A549 (cell line): Measurements from ENCODE around the gene FAM3A. TPM values are rescaled to one million over a fixed set of nuclear protein-coding genes. Genes with fewer than 3 reads are reported as not detected.
"Not testable (repeated sequence)": the region's sequence is repeated elsewhere in the genome, so short reads cannot be mapped to it uniquely, and the experiment has no call there.

ENCODE experiments used
- ATAC-seq, 2 experiments: fragments of 200-7000 bp in 1 of 2; fragments of >200 bp in 1 of 2; cut with Nextera tagmentation in 1 of 2; cut with Tn5 transposase in 1 of 2; 3 replicates each; pipeline versions ENCODE4 v1.8.0 to v1.9.1; 2018 to 2020; ENCODE audit warnings: mild to moderate bottlenecking in 1 of 2, moderate library complexity in 1 of 2
- CTCF ChIA-PET: fragments of 300-600 bp; sonication (Branson Sonifier 250); formaldehyde crosslinking; extraction: SDS; loops from one replicate; lab custom pipeline; 2021; ENCODE audit warnings: antibody characterized with exemption, inconsistent platforms; lab: Yijun Ruan, JAX
- POLR2A ChIA-PET: fragments of 350-600 bp; formaldehyde crosslinking; extraction: SDS; loops from one replicate; lab custom pipeline; 2021; ENCODE audit warnings: antibody characterized with exemption, inconsistent platforms; lab: Yijun Ruan, JAX
- DNase-seq, 2 experiments: peaks; one replicate each; pipeline versions ENCODE4 v3.0.0 to v3.0.0-alpha.2; 2011 to 2016; ENCODE audit warnings: low read depth in 1 of 2, low spot score in 1 of 2
- FAIRE-seq: peaks from 2 replicates; lab custom pipeline; 2011; peaks lifted over from hg19 to GRCh38; lab: Jason Lieb, UNC
- H3K27ac ChIP-seq, 2 experiments: fragments of >200 bp; sonication (Bioruptor Twin); formaldehyde crosslinking; 3 replicates each; pipeline ENCODE4 v1.5.1; 2016 to 2017
- H3K4me1 ChIP-seq: fragments of >200 bp; sonication (Bioruptor Twin); formaldehyde crosslinking; 3 replicates; pipeline ENCODE4 v1.6.1; 2016
- H3K4me2 ChIP-seq: fragments of >200 bp; sonication (Bioruptor Twin); formaldehyde crosslinking; 3 replicates; pipeline ENCODE4 v1.6.1; 2016
- H3K4me3 ChIP-seq: fragments of >200 bp; sonication (Bioruptor Twin); formaldehyde crosslinking; 3 replicates; pipeline ENCODE4 v1.5.1; 2016
- H3K9me3 ChIP-seq: fragments of >200 bp; sonication (Bioruptor Twin); formaldehyde crosslinking; 3 replicates; pipeline ENCODE4 v1.6.1; 2016
- CBX2 ChIP-seq: fragments of 200-600 bp; sonication (generic); IDR thresholded peaks from 2 replicates; pipeline ENCODE4 v1.6.1; 2016; ENCODE audit warnings: low read depth, mild to moderate bottlenecking, borderline replicate concordance
- CEBPB ChIP-seq, 2 experiments: fragments of >200 bp in 1 of 2; sonication (Bioruptor Twin) in 1 of 2; formaldehyde crosslinking in 1 of 2; IDR thresholded peaks; 2 replicates each; pipeline ENCODE4 v1.6.1; 2012 to 2016
- CHD2 ChIP-seq: fragments of 150-350 bp; IDR thresholded peaks from 2 replicates; pipeline ENCODE4 v1.6.1; 2014; ENCODE audit warnings: low read length; ENCODE audit not compliant: partially characterized antibody
- CHD4 ChIP-seq: fragments of 200-600 bp; sonication (generic); IDR thresholded peaks from 2 replicates; pipeline ENCODE4 v1.6.1; 2016; ENCODE audit warnings: antibody characterized with exemption, mild to moderate bottlenecking, borderline replicate concordance
- FOXS1 ChIP-seq: fragments of 250-450 bp; sonication (Bioruptor Pico); IDR thresholded peaks from 2 replicates; pipeline ENCODE4 v1.5.0; 2020; ENCODE audit warnings: mild to moderate bottlenecking, moderate library complexity
- HOXB5 ChIP-seq: fragments of 250-450 bp; sonication (Bioruptor Pico); IDR thresholded peaks from 2 replicates; pipeline ENCODE4 v1.5.0; 2020; ENCODE audit warnings: mild to moderate bottlenecking, moderate library complexity
- JUN ChIP-seq, 2 experiments: fragments of >200 bp; sonication (Bioruptor Twin); formaldehyde crosslinking; IDR thresholded peaks; 2 replicates in 1 of 2; 3 replicates in 1 of 2; pipeline ENCODE4 v1.6.1; 2016 to 2017
- NPAS2 ChIP-seq: fragments of 250-450 bp; sonication (Bioruptor Pico); IDR thresholded peaks from 2 replicates; pipeline ENCODE4 v1.8.0; 2022; ENCODE audit warnings: mild to moderate bottlenecking, moderate library complexity, borderline replicate concordance
- NR3C1 ChIP-seq: fragments of >200 bp; sonication (Bioruptor Twin); formaldehyde crosslinking; IDR thresholded peaks from 3 replicates; pipeline ENCODE4 v1.6.1; 2017
- POLR2AphosphoS2 ChIP-seq: conservative IDR thresholded peaks from 2 replicates; pipeline ENCODE4 v1.6.1; 2012; ENCODE audit warnings: low read length, improper control_type of control experiment, inconsistent platforms
- RAD21 ChIP-seq, 2 experiments: fragments of >200 bp in 1 of 2; sonication (Bioruptor Twin) in 1 of 2; formaldehyde crosslinking in 1 of 2; IDR thresholded peaks in 1 of 2; conservative IDR thresholded peaks in 1 of 2; 2 replicates in 1 of 2; 3 replicates in 1 of 2; pipeline ENCODE4 v1.6.1; 2012 to 2018; ENCODE audit warnings: inconsistent platforms in 1 of 2
- SMC3 ChIP-seq: fragments of >200 bp; sonication (Bioruptor Twin); formaldehyde crosslinking; IDR thresholded peaks from 3 replicates; pipeline ENCODE4 v1.6.1; 2018; ENCODE audit warnings: inconsistent platforms
- WGBS: methylation state at CpG from one replicate; pipeline ENCODE4 v1.1.6; 2017; ENCODE audit errors: missing lambda C conversion rate; 5-methylcytosine and 5-hydroxymethylcytosine counted together
- polyA plus RNA-seq, 4 experiments: library from polyadenylated mRNA; depleted of rRNA in 3 of 4; stranded (reverse); fragments of >200 nt; fragmentation: RNase III in 1 of 4; extraction: RNeasy Plus Mini Kit Qiagen cat#74134 plus additional on column Dnase treatment in 1 of 4; gene quantifications; 2 replicates in 3 of 4; 3 replicates in 1 of 4; pipeline ENCODE4 v1.2.3, GENCODE V29; 2011 to 2017
- TF ChIP-seq, protein P1 (sequence below): fragments of 200-600 bp; sonication (generic); IDR thresholded peaks from 2 replicates; pipeline ENCODE4 v1.6.1; 2016; ENCODE audit warnings: antibody characterized with exemption, mild to moderate bottlenecking, moderate library complexity
- TF ChIP-seq, protein P2 (sequence below): IDR thresholded peaks from 2 replicates; pipeline ENCODE4 v1.6.1; 2012
- TF ChIP-seq, protein P3 (sequence below): fragments of 250-450 bp; sonication (Bioruptor Pico); IDR thresholded peaks from 2 replicates; pipeline ENCODE4 v1.5.0; 2021; ENCODE audit warnings: mild to moderate bottlenecking, moderate library complexity, borderline replicate concordance

Gene FAM3A
- polyA plus RNA-seq, 2 of the 4 experiments (the other 2 are of a cell fraction): 21.7 to 36.7 TPM

DNA sequence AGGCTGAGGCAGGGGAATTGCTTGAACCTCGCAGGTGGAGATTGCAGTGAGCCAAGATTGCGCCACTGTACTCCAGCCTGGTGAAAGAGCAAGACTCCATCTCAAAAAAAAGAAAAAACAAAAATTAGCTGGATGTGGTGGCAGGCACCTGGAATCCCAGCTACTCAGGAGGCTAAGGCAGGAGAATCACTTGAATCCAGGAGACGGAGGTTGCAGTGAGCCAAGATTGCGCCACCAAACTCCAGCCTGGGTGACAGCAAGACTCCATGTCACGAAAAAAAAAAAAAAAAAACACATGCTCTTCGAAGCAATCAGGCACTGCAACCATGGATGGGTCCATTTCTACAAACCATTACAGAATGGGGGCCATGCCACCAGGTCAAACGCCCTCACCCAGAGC is 24.3 kb upstream of the FAM3A start:
- Histone ChIP-seq H3K4me1 (peaks cover 90% of the 10 kb centered on the region), H3K27ac (peak overlapping the region; percentile 98 to 100), H3K4me3 (peak overlapping the region; percentile 37; the same call in 2 of the 3 replicates), H3K4me2 (peak overlapping the region; percentile 90)
- ChIA-PET CTCF (interaction anchor here (0.6 to 7.5 kb wide), 6 partner anchors 8 to 167 kb away, joined by 3 to 55 read pairs (median 4); no protein-coding TSS in a partner anchor), POLR2A (interaction anchor here (0.7 to 1.6 kb wide), 3 partner anchors 9 to 16 kb away, joined by 3 to 4 read pairs (median 4); no protein-coding TSS in a partner anchor)
- not testable (repeated sequence) for FAIRE-seq, H3K9me3 ChIP-seq, ATAC-seq, DNase-seq
- TF ChIP-seq CEBPB (IDR thresholded peaks at IDR 0.05): peak in 1 of 2 experiments; percentile 62; a peak in 1 of 4 replicates
- WGBS: 43% methylated on average over 7 of the region's 7 CpGs

DNA sequence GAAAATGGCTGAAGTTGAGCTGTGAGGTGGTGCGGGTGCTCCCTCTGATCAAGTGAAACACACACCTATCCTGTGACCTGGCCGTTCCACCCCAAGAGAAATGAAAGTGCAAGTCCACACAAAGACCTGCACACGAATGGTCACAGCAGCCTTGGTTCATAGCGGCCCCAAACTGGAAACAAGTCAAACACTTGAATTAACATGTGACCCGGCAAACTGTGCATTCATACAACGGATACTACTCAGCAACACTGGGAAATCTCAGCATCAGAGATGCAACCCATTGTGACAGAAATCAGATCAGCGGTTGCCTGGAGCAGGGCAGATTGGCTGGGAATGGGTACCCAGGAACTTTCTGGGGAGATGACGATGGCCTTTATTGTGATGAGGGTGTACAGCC is 23.0 kb upstream of the FAM3A start:
- Histone ChIP-seq H3K9me3 (no peaks in the 10 kb centered on the region), H3K4me1 (peaks cover 96% of the 10 kb centered on the region), H3K27ac (peak overlapping the region; percentile 98 to 100), H3K4me2 (peak overlapping the region; percentile 90), H3K4me3 (peak overlapping the region; percentile 20; the same call in 1 of the 3 replicates)
- DNase-seq: no peak
- WGBS: 14% methylated on average over 8 of the region's 8 CpGs
- FAIRE-seq: no peak
- CTCF ChIA-PET: interaction anchor here (1.4 to 7.5 kb wide), 2 partner anchors 6 to 12 kb away, joined by 6 to 55 read pairs; no protein-coding TSS in a partner anchor
- POLR2A ChIA-PET: interaction anchor here (1.6 kb wide), 1 partner anchor 11 kb away, joined by 4 read pairs; no protein-coding TSS in a partner anchor
- TF ChIP-seq, protein P1, sequence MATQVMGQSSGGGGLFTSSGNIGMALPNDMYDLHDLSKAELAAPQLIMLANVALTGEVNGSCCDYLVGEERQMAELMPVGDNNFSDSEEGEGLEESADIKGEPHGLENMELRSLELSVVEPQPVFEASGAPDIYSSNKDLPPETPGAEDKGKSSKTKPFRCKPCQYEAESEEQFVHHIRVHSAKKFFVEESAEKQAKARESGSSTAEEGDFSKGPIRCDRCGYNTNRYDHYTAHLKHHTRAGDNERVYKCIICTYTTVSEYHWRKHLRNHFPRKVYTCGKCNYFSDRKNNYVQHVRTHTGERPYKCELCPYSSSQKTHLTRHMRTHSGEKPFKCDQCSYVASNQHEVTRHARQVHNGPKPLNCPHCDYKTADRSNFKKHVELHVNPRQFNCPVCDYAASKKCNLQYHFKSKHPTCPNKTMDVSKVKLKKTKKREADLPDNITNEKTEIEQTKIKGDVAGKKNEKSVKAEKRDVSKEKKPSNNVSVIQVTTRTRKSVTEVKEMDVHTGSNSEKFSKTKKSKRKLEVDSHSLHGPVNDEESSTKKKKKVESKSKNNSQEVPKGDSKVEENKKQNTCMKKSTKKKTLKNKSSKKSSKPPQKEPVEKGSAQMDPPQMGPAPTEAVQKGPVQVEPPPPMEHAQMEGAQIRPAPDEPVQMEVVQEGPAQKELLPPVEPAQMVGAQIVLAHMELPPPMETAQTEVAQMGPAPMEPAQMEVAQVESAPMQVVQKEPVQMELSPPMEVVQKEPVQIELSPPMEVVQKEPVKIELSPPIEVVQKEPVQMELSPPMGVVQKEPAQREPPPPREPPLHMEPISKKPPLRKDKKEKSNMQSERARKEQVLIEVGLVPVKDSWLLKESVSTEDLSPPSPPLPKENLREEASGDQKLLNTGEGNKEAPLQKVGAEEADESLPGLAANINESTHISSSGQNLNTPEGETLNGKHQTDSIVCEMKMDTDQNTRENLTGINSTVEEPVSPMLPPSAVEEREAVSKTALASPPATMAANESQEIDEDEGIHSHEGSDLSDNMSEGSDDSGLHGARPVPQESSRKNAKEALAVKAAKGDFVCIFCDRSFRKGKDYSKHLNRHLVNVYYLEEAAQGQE: no peak
- TF ChIP-seq HOXB5 (CRISPR knock-in tag): no peak
- no peak for TF ChIP-seq CHD2
- TF ChIP-seq, protein P2, sequence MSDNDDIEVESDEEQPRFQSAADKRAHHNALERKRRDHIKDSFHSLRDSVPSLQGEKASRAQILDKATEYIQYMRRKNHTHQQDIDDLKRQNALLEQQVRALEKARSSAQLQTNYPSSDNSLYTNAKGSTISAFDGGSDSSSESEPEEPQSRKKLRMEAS: 0 out of 2 replicates have a peak, but pooled peaks have one; percentile 29
- TF ChIP-seq RAD21 (conservative IDR thresholded peaks at IDR 0.05 in 1 of 2, IDR thresholded peaks at IDR 0.05 in 1 of 2): no peak
- TF ChIP-seq JUN (IDR thresholded peaks at IDR 0.05): peak in 1 of 2 experiments; percentile 40; a peak in 1 of 5 replicates
- ATAC-seq: no peak

DNA sequence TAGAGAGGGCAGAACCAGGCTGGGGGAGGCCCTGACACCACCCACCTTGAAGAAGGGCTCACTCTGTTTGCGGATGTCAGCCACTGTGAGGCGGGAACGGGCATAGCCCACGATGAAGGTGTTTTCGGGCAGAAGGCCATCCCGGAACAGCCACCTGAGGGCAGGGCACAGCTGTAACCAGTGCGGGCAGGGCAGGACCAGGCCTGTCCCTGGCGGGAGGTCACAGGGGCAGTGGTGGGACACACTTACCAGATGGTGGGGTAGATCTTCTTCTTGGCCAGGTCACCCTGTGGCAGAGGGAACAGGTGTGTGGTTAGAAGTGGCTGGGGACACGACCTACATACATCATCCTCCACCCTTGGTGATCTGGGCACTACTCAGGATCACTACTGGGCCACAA is 19.9 kb upstream of the FAM3A start:
- no peak for TF ChIP-seq FOXS1 (CRISPR knock-in tag)
- TF ChIP-seq NPAS2 (CRISPR knock-in tag): no peak
- TF ChIP-seq CBX2: no peak
- no peak for TF ChIP-seq CHD4
- TF ChIP-seq, protein P2: no peak; the same call in 1 of the 2 replicates
- no peak for TF ChIP-seq JUN (IDR thresholded peaks at IDR 0.05)
- no peak for TF ChIP-seq RAD21 (conservative IDR thresholded peaks at IDR 0.05 in 1 of 2, IDR thresholded peaks at IDR 0.05 in 1 of 2)
- TF ChIP-seq SMC3: no peak
- TF ChIP-seq POLR2AphosphoS2: no peak
- no peak for TF ChIP-seq CHD2
- TF ChIP-seq, protein P3, sequence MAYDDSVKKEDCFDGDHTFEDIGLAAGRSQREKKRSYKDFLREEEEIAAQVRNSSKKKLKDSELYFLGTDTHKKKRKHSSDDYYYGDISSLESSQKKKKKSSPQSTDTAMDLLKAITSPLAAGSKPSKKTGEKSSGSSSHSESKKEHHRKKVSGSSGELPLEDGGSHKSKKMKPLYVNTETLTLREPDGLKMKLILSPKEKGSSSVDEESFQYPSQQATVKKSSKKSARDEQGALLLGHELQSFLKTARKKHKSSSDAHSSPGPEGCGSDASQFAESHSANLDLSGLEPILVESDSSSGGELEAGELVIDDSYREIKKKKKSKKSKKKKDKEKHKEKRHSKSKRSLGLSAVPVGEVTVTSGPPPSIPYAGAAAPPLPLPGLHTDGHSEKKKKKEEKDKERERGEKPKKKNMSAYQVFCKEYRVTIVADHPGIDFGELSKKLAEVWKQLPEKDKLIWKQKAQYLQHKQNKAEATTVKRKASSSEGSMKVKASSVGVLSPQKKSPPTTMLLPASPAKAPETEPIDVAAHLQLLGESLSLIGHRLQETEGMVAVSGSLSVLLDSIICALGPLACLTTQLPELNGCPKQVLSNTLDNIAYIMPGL (CRISPR knock-in tag): no peak
- TF ChIP-seq NR3C1: no peak
- Histone ChIP-seq H3K4me1 (peaks cover 100% of the 10 kb centered on the region), H3K9me3 (no peaks in the 10 kb centered on the region), H3K27ac (peak overlapping the region; percentile 98 to 100), H3K4me3 (no peak overlapping the region), H3K4me2 (peak overlapping the region; percentile 90)
- DNase-seq (no peak), FAIRE-seq (no peak), ATAC-seq (peak in 1 of 2 experiments; percentile 1; a peak in 1 of 6 replicates)
- ChIA-PET POLR2A (no interaction called here), CTCF (interaction anchor here (0.6 to 6.4 kb wide), 10 partner anchors 7 to 226 kb away, joined by 3 to 55 read pairs (median 4); partner anchors contain the start of gene FLNA)
- 39% methylated on average over 6 of the region's 9 CpGs for WGBS
